GM12801 (cell line): ENCODE data around the gene DDAH1.

Experiments
- CTCF ChIP-seq: IDR thresholded peaks from one replicate; pipeline ENCODE4 v1.5.1; 2011; ENCODE audit warnings: control low read depth; ENCODE audit not compliant: insufficient read length; ENCODE audit errors: extremely low read depth

DDAH1 gene

GRCh38 chr1:85358702-85359438 is 106.1 kb downstream of the DDAH1 start:
- no peak for TF ChIP-seq CTCF

DNA sequence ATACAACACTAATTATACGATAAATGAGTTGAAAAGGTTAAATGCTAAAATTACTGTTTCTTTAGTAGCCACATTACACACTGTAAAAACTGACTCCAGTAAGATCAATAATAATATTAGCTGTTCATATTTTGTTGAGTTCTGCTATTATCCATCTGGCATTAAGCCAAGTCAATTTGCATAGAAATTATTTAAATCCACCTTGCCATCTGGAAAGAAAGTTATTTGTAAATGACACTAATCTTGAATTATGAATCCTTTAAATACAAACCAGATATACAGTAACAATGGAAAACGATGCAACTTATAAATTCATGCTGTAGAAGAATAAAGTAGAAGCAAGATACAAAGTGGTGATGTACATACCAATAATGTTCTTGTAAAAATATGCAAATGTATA is 107.1 kb downstream of the DDAH1 start:
- no peak for TF ChIP-seq CTCF

- TF ChIP-seq CTCF = no peak
These were observed 108.8 kb downstream of the DDAH1 start for GRCh38 chr1:85356130-85356529.

DNA sequence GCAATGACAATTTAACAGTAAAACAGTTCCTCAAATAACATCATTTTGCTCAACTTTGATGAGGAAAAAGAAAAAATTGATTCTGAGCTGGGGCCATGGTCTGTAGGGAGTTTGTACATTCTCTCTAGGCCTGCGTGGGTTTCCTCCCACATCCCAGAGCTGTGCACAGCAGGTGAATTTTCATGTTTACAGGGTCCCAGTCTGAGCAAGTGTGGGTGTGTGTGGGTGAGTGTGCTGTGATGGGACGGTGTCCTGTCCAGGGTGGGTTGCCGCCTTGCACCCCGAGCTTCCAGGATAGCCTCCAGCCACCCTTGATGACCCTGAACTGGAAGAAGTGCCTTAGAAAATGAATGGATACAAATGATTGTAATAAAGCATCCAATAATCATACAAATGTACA is 112.9 kb downstream of the DDAH1 start:
- TF ChIP-seq CTCF = no peak

- TF ChIP-seq CTCF = no peak
These were observed 113.6 kb downstream of the DDAH1 start for GRCh38 chr1:85351202-85351828.

- TF ChIP-seq CTCF = no peak
These were observed 115.7 kb downstream of the DDAH1 start for GRCh38 chr1:85349224-85349623.

- no peak for TF ChIP-seq CTCF
These were observed 117.1 kb downstream of the DDAH1 start for GRCh38 chr1:85347908-85348307.
